C4-2B (cell line): ENCODE data around the gene WWOX.

Experiments
- ZFX ChIP-seq: fragments of 450-650 bp; IDR thresholded peaks from 2 replicates; pipeline ENCODE4 v1.6.1; 2017
- TF ChIP-seq, protein P1 (sequence below): fragments of 450-650 bp; conservative IDR thresholded peaks from 2 replicates; pipeline ENCODE4 v1.5.1; 2017; ENCODE audit warnings: mild to moderate bottlenecking

DNA sequence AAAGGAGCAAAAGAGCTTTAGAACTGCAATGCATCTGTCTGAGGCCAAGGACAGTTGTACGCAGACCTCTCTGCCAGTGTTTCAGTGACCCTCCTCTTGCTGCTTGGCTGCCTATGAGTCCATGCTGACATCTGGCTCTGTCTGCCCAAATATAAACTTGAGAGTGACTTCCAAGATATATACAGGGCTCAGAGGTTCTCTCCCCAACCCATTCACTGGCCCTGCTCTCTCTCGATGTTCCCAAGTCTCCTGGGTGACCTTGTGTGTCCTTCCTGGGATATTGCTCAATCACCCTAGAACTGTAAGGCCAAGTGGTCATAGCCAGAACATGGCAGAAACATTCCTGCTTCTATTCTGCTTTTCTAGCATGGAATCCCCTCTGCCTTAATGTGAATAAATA is 716.3 kb downstream of the WWOX start:
- TF ChIP-seq, protein P1, sequence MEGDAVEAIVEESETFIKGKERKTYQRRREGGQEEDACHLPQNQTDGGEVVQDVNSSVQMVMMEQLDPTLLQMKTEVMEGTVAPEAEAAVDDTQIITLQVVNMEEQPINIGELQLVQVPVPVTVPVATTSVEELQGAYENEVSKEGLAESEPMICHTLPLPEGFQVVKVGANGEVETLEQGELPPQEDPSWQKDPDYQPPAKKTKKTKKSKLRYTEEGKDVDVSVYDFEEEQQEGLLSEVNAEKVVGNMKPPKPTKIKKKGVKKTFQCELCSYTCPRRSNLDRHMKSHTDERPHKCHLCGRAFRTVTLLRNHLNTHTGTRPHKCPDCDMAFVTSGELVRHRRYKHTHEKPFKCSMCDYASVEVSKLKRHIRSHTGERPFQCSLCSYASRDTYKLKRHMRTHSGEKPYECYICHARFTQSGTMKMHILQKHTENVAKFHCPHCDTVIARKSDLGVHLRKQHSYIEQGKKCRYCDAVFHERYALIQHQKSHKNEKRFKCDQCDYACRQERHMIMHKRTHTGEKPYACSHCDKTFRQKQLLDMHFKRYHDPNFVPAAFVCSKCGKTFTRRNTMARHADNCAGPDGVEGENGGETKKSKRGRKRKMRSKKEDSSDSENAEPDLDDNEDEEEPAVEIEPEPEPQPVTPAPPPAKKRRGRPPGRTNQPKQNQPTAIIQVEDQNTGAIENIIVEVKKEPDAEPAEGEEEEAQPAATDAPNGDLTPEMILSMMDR, result no peak
- TF ChIP-seq ZFX, result no peak
